Astrocyte (in vitro differentiated cells and primary cell): ENCODE measurements around the gene ISCU. TPM values are rescaled to one million over a fixed set of nuclear protein-coding genes. Genes with fewer than 3 reads are reported as not detected.

Experiments used
- DNase-seq: peaks from one replicate; pipeline ENCODE4 v3.0.0-alpha.2; 2010; ENCODE audit warnings: low read depth
- FAIRE-seq: peaks from 2 replicates; lab custom pipeline; 2011; peaks lifted over from hg19 to GRCh38; lab: Jason Lieb, UNC
- H2AFZ ChIP-seq: 2 replicates; pipeline ENCODE4 v1.6.0; 2012; ENCODE audit warnings: low read depth, low read length, inconsistent platforms
- H3K27ac ChIP-seq: 2 replicates; pipeline ENCODE4 v1.5.1; 2011; ENCODE audit warnings: low read depth, low read length, inconsistent platforms
- H3K27me3 ChIP-seq: 2 replicates; pipeline ENCODE4 v1.6.0; 2011; ENCODE audit warnings: low read length, inconsistent platforms; ENCODE audit not compliant: insufficient read depth
- H3K36me3 ChIP-seq: 2 replicates; pipeline ENCODE4 v1.5.1; 2011; ENCODE audit warnings: low read length, inconsistent platforms; ENCODE audit not compliant: insufficient read depth
- H3K4me1 ChIP-seq: 2 replicates; pipeline ENCODE4 v1.5.1; 2011; ENCODE audit warnings: low read length, inconsistent platforms; ENCODE audit not compliant: insufficient read depth
- H3K4me2 ChIP-seq: 2 replicates; pipeline ENCODE4 v1.6.0; 2012; ENCODE audit warnings: low read length, inconsistent platforms
- H3K4me3 ChIP-seq: 2 replicates; pipeline ENCODE4 v1.5.1; 2011; ENCODE audit warnings: low read depth, mild to moderate bottlenecking, low read length, inconsistent platforms; ENCODE audit not compliant: insufficient read depth
- H3K79me2 ChIP-seq: 2 replicates; pipeline ENCODE4 v1.6.0; 2012; ENCODE audit warnings: mild to moderate bottlenecking, low read length, inconsistent platforms; ENCODE audit not compliant: insufficient read depth
- H3K9ac ChIP-seq: 2 replicates; pipeline ENCODE4 v1.6.0; 2012; ENCODE audit warnings: mild to moderate bottlenecking, low read length, inconsistent platforms
- H3K9me3 ChIP-seq: 2 replicates; pipeline ENCODE4 v1.5.1; 2012; ENCODE audit warnings: low read depth, mild to moderate bottlenecking, low read length, inconsistent platforms; ENCODE audit not compliant: insufficient read depth
- H4K20me1 ChIP-seq: 2 replicates; pipeline ENCODE4 v1.6.0; 2012; ENCODE audit warnings: low read length, inconsistent platforms; ENCODE audit not compliant: insufficient read depth
- H3K27ac Mint-ChIP-seq: one replicate; pipeline ENCODE4 v1.8.0; 2021; ENCODE audit warnings: mild to moderate bottlenecking, mixed read lengths; ENCODE audit not compliant: unreplicated experiment
- H3K27me3 Mint-ChIP-seq: one replicate; pipeline ENCODE4 v1.8.0; 2021; ENCODE audit warnings: low read depth, mixed read lengths; ENCODE audit not compliant: unreplicated experiment
- H3K36me3 Mint-ChIP-seq: one replicate; pipeline ENCODE4 v1.8.0; 2021; ENCODE audit warnings: low read depth, mixed read lengths; ENCODE audit not compliant: unreplicated experiment
- H3K4me1 Mint-ChIP-seq: one replicate; pipeline ENCODE4 v1.8.0; 2021; ENCODE audit warnings: low read depth, mixed read lengths; ENCODE audit not compliant: unreplicated experiment
- H3K4me3 Mint-ChIP-seq: one replicate; pipeline ENCODE4 v1.8.0; 2021; ENCODE audit warnings: mild to moderate bottlenecking, moderate library complexity, mixed read lengths; ENCODE audit not compliant: unreplicated experiment
- H3K9me3 Mint-ChIP-seq: one replicate; pipeline ENCODE4 v1.8.0; 2021; ENCODE audit warnings: mild to moderate bottlenecking, mixed read lengths; ENCODE audit not compliant: unreplicated experiment
- CTCF ChIP-seq: IDR thresholded peaks from 2 replicates; pipeline ENCODE4 v1.5.1; 2011; ENCODE audit warnings: low read depth, mild to moderate bottlenecking, inconsistent platforms, low read length, moderate library complexity; ENCODE audit not compliant: insufficient read depth
- EZH2 ChIP-seq: IDR thresholded peaks from 2 replicates; pipeline ENCODE4 v1.6.1; 2012; ENCODE audit warnings: mild to moderate bottlenecking, low read length, inconsistent platforms; ENCODE audit not compliant: insufficient read depth
- total RNA-seq: library from RNA; stranded (reverse); gene quantifications from 2 replicates; pipeline ENCODE4 v1.2.1, GENCODE V29; 2021

The ISCU gene
- total RNA-seq, 1 donor from 2014 or later: 124 TPM

- no peak overlapping the region for H3K9ac ChIP-seq
- H3K4me1 ChIP-seq: peaks cover 10% of the 10 kb centered on the region
- FAIRE-seq (no peak), DNase-seq (no peak)
- H3K27ac ChIP-seq: no peak overlapping the region
- no peaks in the 10 kb centered on the region for H3K79me2 ChIP-seq
- TF ChIP-seq CTCF (no peak), EZH2 (no peak)
- H3K4me3 ChIP-seq: no peak overlapping the region
- peaks cover 6% of the 10 kb centered on the region for H3K4me1 Mint-ChIP-seq
- no peaks in the 10 kb centered on the region for H4K20me1 ChIP-seq
- no peaks in the 10 kb centered on the region for H3K9me3 Mint-ChIP-seq
- H3K27me3 Mint-ChIP-seq: peaks cover 5% of the 10 kb centered on the region
- no peaks in the 10 kb centered on the region for H3K9me3 ChIP-seq
- H3K36me3 Mint-ChIP-seq: no peaks in the 10 kb centered on the region
- H3K27me3 ChIP-seq: no peaks in the 10 kb centered on the region
- H3K4me3 Mint-ChIP-seq: no peak overlapping the region
- H3K27ac Mint-ChIP-seq: no peak overlapping the region
- H3K4me2 ChIP-seq: no peak overlapping the region
- H2AFZ ChIP-seq: no peak overlapping the region
- H3K36me3 ChIP-seq: no peaks in the 10 kb centered on the region
These were observed 43.5 kb downstream of the ISCU start for GRCh38 chr12:108605690-108606406.

DNA sequence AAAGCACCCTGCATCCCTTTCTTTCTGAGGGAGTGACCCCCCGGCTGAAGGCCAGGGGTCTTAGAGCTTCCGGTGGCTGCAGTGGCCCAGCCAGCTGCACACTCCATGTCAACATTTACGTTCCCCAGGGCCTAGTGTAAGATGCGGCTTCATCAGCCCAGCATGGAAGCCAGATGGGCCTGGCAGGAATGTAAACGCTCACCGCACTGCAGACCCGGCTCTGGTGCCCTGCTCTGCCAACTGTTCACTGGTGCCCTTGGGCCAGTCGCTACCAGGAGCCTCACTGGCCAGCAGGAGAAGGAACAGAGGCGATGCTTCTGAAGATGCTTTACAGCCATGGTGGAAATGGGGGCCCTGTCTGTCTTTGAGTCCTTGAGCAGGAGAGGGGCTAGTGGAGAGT is 44.1 kb downstream of the ISCU start:
- Mint-ChIP-seq H3K27me3 (peaks cover 5% of the 10 kb centered on the region), H3K9me3 (no peaks in the 10 kb centered on the region), H3K36me3 (no peaks in the 10 kb centered on the region), H3K27ac (no peak overlapping the region), H3K4me1 (peaks cover 8% of the 10 kb centered on the region), H3K4me3 (no peak overlapping the region)
- Histone ChIP-seq H3K4me3 (no peak overlapping the region), H3K4me2 (no peak overlapping the region), H2AFZ (no peak overlapping the region), H3K36me3 (no peaks in the 10 kb centered on the region), H3K4me1 (peaks cover 10% of the 10 kb centered on the region), H3K27me3 (no peaks in the 10 kb centered on the region), H3K27ac (no peak overlapping the region), H3K9ac (no peak overlapping the region), H3K9me3 (no peaks in the 10 kb centered on the region), H4K20me1 (no peaks in the 10 kb centered on the region), H3K79me2 (no peaks in the 10 kb centered on the region)
- no peak for TF ChIP-seq CTCF
- no peak for TF ChIP-seq EZH2
- no peak for FAIRE-seq
- no peak for DNase-seq

GRCh38 chr12:108607981-108608600 is 45.7 kb downstream of the ISCU start:
- Histone ChIP-seq H3K4me3 (no peak overlapping the region), H3K4me1 (peaks cover 18% of the 10 kb centered on the region), H3K9me3 (no peaks in the 10 kb centered on the region), H3K79me2 (no peaks in the 10 kb centered on the region), H4K20me1 (no peaks in the 10 kb centered on the region), H2AFZ (no peak overlapping the region), H3K27me3 (no peaks in the 10 kb centered on the region), H3K9ac (no peak overlapping the region), H3K36me3 (no peaks in the 10 kb centered on the region), H3K4me2 (no peak overlapping the region), H3K27ac (no peak overlapping the region)
- no peak overlapping the region for H3K4me3 Mint-ChIP-seq
- no peak for DNase-seq
- peaks cover 19% of the 10 kb centered on the region for H3K4me1 Mint-ChIP-seq
- TF ChIP-seq CTCF: no peak
- TF ChIP-seq EZH2: no peak
- H3K27me3 Mint-ChIP-seq: peaks cover 5% of the 10 kb centered on the region
- no peak overlapping the region for H3K27ac Mint-ChIP-seq
- H3K36me3 Mint-ChIP-seq: no peaks in the 10 kb centered on the region
- no peak for FAIRE-seq
- H3K9me3 Mint-ChIP-seq: no peaks in the 10 kb centered on the region
